Mesendoderm (in vitro differentiated cells): ENCODE data around the gene NDST3.

Source experiments
- DNase-seq: peaks from one replicate; pipeline ENCODE4 v3.0.0; 2013
- H2AK5ac ChIP-seq: 2 replicates; pipeline ENCODE4 v1.6.1; 2013; ENCODE audit warnings: low read length, inconsistent platforms
- H2BK120ac ChIP-seq: 2 replicates; pipeline ENCODE4 v1.6.1; 2013; ENCODE audit warnings: low read depth, mild to moderate bottlenecking, low read length, moderate library complexity, mixed read lengths
- H2BK15ac ChIP-seq: replicated peaks from 2 replicates; pipeline ENCODE4 v1.6.1; 2013; ENCODE audit warnings: low read depth, mild to moderate bottlenecking, moderate library complexity
- H2BK5ac ChIP-seq: 2 replicates; pipeline ENCODE4 v1.6.1; 2013; ENCODE audit warnings: low read length, inconsistent platforms
- H3K18ac ChIP-seq: 2 replicates; pipeline ENCODE4 v1.6.1; 2013; ENCODE audit warnings: mild to moderate bottlenecking, low read length, mixed read lengths
- H3K23ac ChIP-seq: one replicate; pipeline ENCODE4 v1.6.1; 2013; ENCODE audit warnings: low read length
- H3K27ac ChIP-seq: 2 replicates; pipeline ENCODE4 v1.5.1; 2013; ENCODE audit warnings: low read depth, mild to moderate bottlenecking, inconsistent platforms, low read length, moderate library complexity
- H3K27me3 ChIP-seq: 2 replicates; pipeline ENCODE4 v1.6.1; 2013; ENCODE audit warnings: low read length, control low read depth, mild to moderate bottlenecking, inconsistent platforms; ENCODE audit not compliant: insufficient read depth, poor library complexity
- H3K36me3 ChIP-seq: 2 replicates; pipeline ENCODE4 v1.6.1; 2013; ENCODE audit warnings: low read length, inconsistent platforms; ENCODE audit not compliant: control insufficient read depth, insufficient read depth
- H3K4ac ChIP-seq: one replicate; pipeline ENCODE4 v1.6.1; 2013; ENCODE audit warnings: low read depth, mild to moderate bottlenecking, low read length, moderate library complexity
- H3K4me1 ChIP-seq: 2 replicates; pipeline ENCODE4 v1.6.1; 2013; ENCODE audit warnings: low read depth, low read length, inconsistent platforms; ENCODE audit not compliant: control insufficient read depth
- H3K4me2 ChIP-seq: 2 replicates; pipeline ENCODE4 v1.6.1; 2013; ENCODE audit warnings: low read length
- H3K4me3 ChIP-seq: 2 replicates; pipeline ENCODE4 v1.5.1; 2013; ENCODE audit warnings: mild to moderate bottlenecking, low read length
- H3K56ac ChIP-seq: one replicate; pipeline ENCODE4 v1.6.1; 2013; ENCODE audit warnings: low read length
- H3K79me1 ChIP-seq: 2 replicates; pipeline ENCODE4 v1.6.1; 2013; ENCODE audit warnings: low read length, inconsistent platforms
- H3K79me2 ChIP-seq: 2 replicates; pipeline ENCODE4 v1.6.1; 2013; ENCODE audit warnings: mild to moderate bottlenecking, low read length; ENCODE audit not compliant: control insufficient read depth, insufficient read depth
- H3K9ac ChIP-seq: 2 replicates; pipeline ENCODE4 v1.6.1; 2013; ENCODE audit warnings: low read length, inconsistent platforms
- H4K5ac ChIP-seq: one replicate; pipeline ENCODE4 v1.6.1; 2013; ENCODE audit warnings: low read length
- H4K8ac ChIP-seq: one replicate; pipeline ENCODE4 v1.6.1; 2013; ENCODE audit warnings: low read depth, mild to moderate bottlenecking, control low read depth, low read length, moderate library complexity
- WGBS: extraction: QIAGEN DNeasy Blood & Tissue Kit; methylation state at CpG from one replicate; pipeline ENCODE4 v1.1.7; 2013; ENCODE audit warnings: low lambda C conversion rate, missing lambda C conversion rate; ENCODE audit not compliant: insufficient coverage; ENCODE audit errors: extremely low coverage; 5-methylcytosine and 5-hydroxymethylcytosine counted together

The NDST3 gene

DNA sequence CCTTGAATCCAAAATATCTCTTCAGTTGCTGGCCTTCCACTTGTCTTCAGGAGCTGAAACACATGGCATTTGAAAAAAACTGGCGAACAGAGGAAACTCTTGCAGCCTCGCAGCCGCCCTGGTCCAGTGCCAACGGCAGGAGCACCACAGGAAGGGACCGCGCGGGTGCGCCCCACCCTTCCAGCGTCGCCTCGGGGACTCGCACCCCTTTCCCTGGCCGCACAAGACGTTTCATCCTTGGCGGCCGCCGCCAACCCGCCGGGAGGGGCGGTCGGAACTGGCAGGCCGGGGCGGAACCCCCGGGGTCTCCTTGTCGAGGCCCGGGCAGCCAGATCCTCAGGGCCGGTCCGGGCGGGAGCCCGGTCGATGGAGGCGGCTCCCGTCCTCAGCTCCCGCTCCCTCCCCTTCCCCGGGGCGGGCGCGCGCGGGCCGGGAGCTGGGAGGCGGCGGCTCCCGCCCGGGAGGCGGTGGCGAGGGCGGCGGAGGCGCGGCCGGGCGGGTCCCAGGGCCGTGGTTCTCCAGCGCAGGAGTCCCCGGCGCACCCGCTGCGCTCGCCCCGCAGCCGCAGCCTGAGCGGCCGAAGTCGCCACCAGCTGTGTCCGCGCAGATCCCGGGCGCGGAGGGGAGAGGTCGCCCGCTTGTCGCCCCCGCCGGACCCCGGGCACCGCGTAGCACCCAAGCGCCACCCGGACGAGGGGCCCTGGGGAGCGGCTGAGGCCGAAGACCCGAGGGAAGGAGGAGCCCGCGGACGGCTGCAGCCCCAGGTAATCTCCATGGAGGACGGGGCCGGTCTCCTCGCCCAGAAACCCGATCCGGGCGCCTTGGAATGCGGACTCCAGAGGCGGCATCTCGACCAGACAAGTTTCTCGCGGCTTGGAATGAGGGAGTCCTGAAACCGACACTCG lies 886 bp upstream of the NDST3 start:
- DNase-seq: peak; percentile 75
- no CpG with 5 or more reads among the region's 100 CpGs for WGBS
- H3K36me3 ChIP-seq: no peaks in the 10 kb centered on the region

GRCh38 chr4:118035309-118035708 lies 1.0 kb downstream of the NDST3 start:
- Histone ChIP-seq H2AK5ac (no peak overlapping the region), H3K4me3 (no peak overlapping the region)
- WGBS: no CpG with 5 or more reads among the region's 1 CpG

More for the DNA sequence above, 886 bp upstream of the NDST3 start:
- Histone ChIP-seq H3K9ac (peak overlapping the region; percentile 46), H4K5ac (no peak overlapping the region), H3K4me2 (peak overlapping the region; percentile 36), H2BK120ac (peak overlapping the region; percentile 89), H3K4ac (no peak overlapping the region), H3K56ac (peak overlapping the region; percentile 81), H3K4me3 (peak overlapping the region; percentile 55), H3K4me1 (no peaks in the 10 kb centered on the region), H3K27me3 (no peaks in the 10 kb centered on the region), H3K27ac (peak overlapping the region; percentile 69), H3K79me2 (no peaks in the 10 kb centered on the region), H2BK5ac (no peak overlapping the region), H3K79me1 (no peaks in the 10 kb centered on the region), H4K8ac (no peak overlapping the region), H3K18ac (peak overlapping the region; percentile 79), H2BK15ac (no peak overlapping the region), H2AK5ac (no peak overlapping the region), H3K23ac (no peak overlapping the region)

GRCh38 chr4:118036336-118036735 lies 2.0 kb downstream of the NDST3 start:
- no peak overlapping the region for H3K4me3 ChIP-seq
- H2BK120ac ChIP-seq: no peak overlapping the region

More at GRCh38 chr4:118035309-118035708, 1.0 kb downstream of the NDST3 start:
- no peak overlapping the region for H3K27ac ChIP-seq
- H3K56ac ChIP-seq: no peak overlapping the region
- H3K27me3 ChIP-seq: no peaks in the 10 kb centered on the region
- H3K9ac ChIP-seq: no peak overlapping the region
- H3K4me1 ChIP-seq: no peaks in the 10 kb centered on the region
- no peaks in the 10 kb centered on the region for H3K36me3 ChIP-seq
- no peak overlapping the region for H3K4me2 ChIP-seq
- no peak overlapping the region for H4K8ac ChIP-seq
- H3K79me2 ChIP-seq: no peaks in the 10 kb centered on the region
- DNase-seq: no peak
- H2BK120ac ChIP-seq: no peak overlapping the region
- H2BK5ac ChIP-seq: no peak overlapping the region
- no peak overlapping the region for H4K5ac ChIP-seq
- H3K18ac ChIP-seq: no peak overlapping the region
- H2BK15ac ChIP-seq: no peak overlapping the region
- H3K4ac ChIP-seq: no peak overlapping the region
- H3K79me1 ChIP-seq: no peaks in the 10 kb centered on the region
- no peak overlapping the region for H3K23ac ChIP-seq

DNA sequence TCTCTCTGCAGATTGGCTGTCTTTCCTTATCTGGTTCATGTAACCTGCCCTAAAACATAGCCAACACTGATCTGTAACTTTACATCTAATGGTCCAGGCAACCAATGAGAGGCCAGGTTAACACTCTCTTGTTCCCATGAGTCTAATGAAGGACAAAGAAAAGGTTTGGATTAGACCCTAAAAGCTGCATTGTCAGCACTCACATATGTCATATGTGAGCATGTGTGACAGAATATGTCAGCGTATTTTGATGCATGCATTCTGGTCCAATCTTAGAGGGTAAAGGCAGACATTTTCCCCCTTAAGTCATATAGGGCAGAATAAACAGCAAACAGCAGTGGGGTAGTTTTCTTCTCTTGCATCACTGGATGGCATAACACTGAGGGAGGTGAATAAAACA lies 3.7 kb downstream of the NDST3 start:
- no peaks in the 10 kb centered on the region for H3K79me2 ChIP-seq
- H2BK120ac ChIP-seq: no peak overlapping the region
- no peak overlapping the region for H3K4me2 ChIP-seq
- no peak overlapping the region for H2AK5ac ChIP-seq
- no peak overlapping the region for H3K23ac ChIP-seq
- H4K8ac ChIP-seq: no peak overlapping the region
- no peak overlapping the region for H4K5ac ChIP-seq
- no peaks in the 10 kb centered on the region for H3K36me3 ChIP-seq
- no peak overlapping the region for H3K56ac ChIP-seq
- H3K18ac ChIP-seq: no peak overlapping the region
- WGBS: no CpG with 5 or more reads among the region's 1 CpG
- H3K4ac ChIP-seq: no peak overlapping the region
- no peak overlapping the region for H3K27ac ChIP-seq
- no peak overlapping the region for H3K9ac ChIP-seq
- H3K79me1 ChIP-seq: no peaks in the 10 kb centered on the region
- H3K27me3 ChIP-seq: no peaks in the 10 kb centered on the region
- H2BK5ac ChIP-seq: no peak overlapping the region
- H3K4me1 ChIP-seq: no peaks in the 10 kb centered on the region
- H2BK15ac ChIP-seq: no peak overlapping the region
- DNase-seq: no peak
- H3K4me3 ChIP-seq: no peak overlapping the region

More at GRCh38 chr4:118036336-118036735, 2.0 kb downstream of the NDST3 start:
- DNase-seq: no peak
- Histone ChIP-seq H3K4ac (no peak overlapping the region), H3K18ac (no peak overlapping the region), H3K56ac (no peak overlapping the region), H3K27me3 (no peaks in the 10 kb centered on the region), H3K23ac (no peak overlapping the region), H3K36me3 (no peaks in the 10 kb centered on the region), H4K8ac (no peak overlapping the region), H4K5ac (no peak overlapping the region), H3K79me2 (no peaks in the 10 kb centered on the region), H3K4me2 (no peak overlapping the region), H3K27ac (no peak overlapping the region), H2BK15ac (no peak overlapping the region), H2BK5ac (no peak overlapping the region), H3K4me1 (no peaks in the 10 kb centered on the region), H3K9ac (no peak overlapping the region), H3K79me1 (no peaks in the 10 kb centered on the region), H2AK5ac (no peak overlapping the region)
- no CpG with 5 or more reads among the region's 2 CpGs for WGBS

DNA sequence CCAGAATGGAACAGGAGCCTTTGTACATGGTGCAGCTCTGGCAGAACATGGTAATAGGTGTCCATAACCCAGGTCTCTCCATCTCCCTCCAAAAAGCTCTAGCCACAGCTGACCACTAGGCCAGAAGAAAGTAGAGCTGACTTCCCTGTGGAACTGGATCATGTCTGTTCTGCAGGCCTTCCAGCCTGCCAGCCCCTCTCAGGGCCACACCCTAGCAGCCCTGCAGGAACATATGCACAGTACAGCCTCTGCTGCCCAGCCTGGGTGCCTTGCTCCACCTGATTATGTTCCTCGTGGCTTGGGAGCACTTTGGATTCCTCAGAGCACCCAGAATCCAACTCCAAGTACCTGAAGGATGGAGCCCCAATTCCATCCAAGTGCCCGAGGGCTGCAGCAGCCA lies 12.0 kb downstream of the NDST3 start:
- no peak overlapping the region for H4K5ac ChIP-seq
- H3K79me1 ChIP-seq: no peaks in the 10 kb centered on the region

More for the DNA sequence above, 12.0 kb downstream of the NDST3 start:
- no peaks in the 10 kb centered on the region for H3K27me3 ChIP-seq
- no peak overlapping the region for H3K27ac ChIP-seq
- H3K18ac ChIP-seq: no peak overlapping the region
- H3K4me1 ChIP-seq: no peaks in the 10 kb centered on the region
- no peak overlapping the region for H3K4ac ChIP-seq
- H3K9ac ChIP-seq: no peak overlapping the region
- DNase-seq: no peak
- no peak overlapping the region for H2BK15ac ChIP-seq
- no peak overlapping the region for H2BK120ac ChIP-seq
- H3K4me3 ChIP-seq: no peak overlapping the region
- WGBS: no CpG with 5 or more reads among the region's 2 CpGs
- no peak overlapping the region for H2AK5ac ChIP-seq
- H4K8ac ChIP-seq: no peak overlapping the region
- H3K56ac ChIP-seq: no peak overlapping the region
- no peak overlapping the region for H2BK5ac ChIP-seq
- no peaks in the 10 kb centered on the region for H3K36me3 ChIP-seq
- no peak overlapping the region for H3K23ac ChIP-seq
- no peak overlapping the region for H3K4me2 ChIP-seq
- H3K79me2 ChIP-seq: no peaks in the 10 kb centered on the region
